Hematopoietic multipotent progenitor cell (in vitro differentiated cells): Measurements from ENCODE around the gene TBC1D19. TPM values are rescaled to one million over a fixed set of nuclear protein-coding genes. Genes with fewer than 3 reads are reported as not detected.

Source experiments
- small RNA-seq: library from RNA; depleted of rRNA; stranded (forward); fragments of <200 nt; gene quantifications from one replicate; pipeline ENCODE3, GENCODE V24; 2012
- total RNA-seq: library from RNA; depleted of rRNA; stranded (reverse); fragments of >200 nt; gene quantifications from one replicate; pipeline ENCODE4 v1.2.3, GENCODE V29; 2012

TBC1D19 gene
- total RNA-seq, 1 donor: 5.9 TPM

Small RNA genes within 50 kb of the gene (small RNA-seq; reads per million reads assigned to genes)
- gene RF00284: not detected

Other genes with a start within 250 kb of the TBC1D19 start
- gene CCKAR, start 93.6 kb upstream of the TBC1D19 start, total RNA-seq: not detected